Stimulated activated naive CD8-positive, alpha-beta T cell treated with anti-CD3 and anti-CD28 coated beads, Interleukin-15, amount 100 ng/mL, for 72 hours (primary cell): ENCODE data around the gene RPS6KL1.

Experiments
- ATAC-seq: fragments of 150-1000 bp; cut with Tn5 transposase; 2 replicates; pipeline ENCODE4 v1.10.0; 2021; ENCODE audit warnings: mild to moderate bottlenecking, moderate library complexity
- DNase-seq, 2 donors: peaks; one replicate each; pipeline ENCODE4 v3.0.0; 2021 to 2022
- H3K27ac Mint-ChIP-seq, 2 donors: one replicate each; pipeline ENCODE4 v1.8.0; 2022; ENCODE audit warnings: mild to moderate bottlenecking in 2 of 2, mixed read lengths in 2 of 2, moderate library complexity in 2 of 2
- H3K27me3 Mint-ChIP-seq: one replicate; pipeline ENCODE4 v1.8.0; 2022; ENCODE audit warnings: mixed read lengths
- H3K4me1 Mint-ChIP-seq: one replicate; pipeline ENCODE4 v1.8.0; 2022; ENCODE audit warnings: mild to moderate bottlenecking, mixed read lengths
- H3K4me3 Mint-ChIP-seq, 2 donors: one replicate each; pipeline ENCODE4 v1.8.0; 2022; ENCODE audit warnings: mild to moderate bottlenecking in 2 of 2, mixed read lengths in 2 of 2, moderate library complexity in 1 of 2
- H3K9me3 Mint-ChIP-seq, 2 donors: one replicate each; pipeline ENCODE4 v1.8.0; 2022; ENCODE audit warnings: mixed read lengths in 2 of 2

RPS6KL1 gene

GRCh38 chr14:74855945-74856344 lies 67.1 kb downstream of the RPS6KL1 start:
- no peaks in the 10 kb centered on the region for H3K27me3 Mint-ChIP-seq
- no peak overlapping the region for H3K4me3 Mint-ChIP-seq
- H3K4me1 Mint-ChIP-seq, result peaks cover 28% of the 10 kb centered on the region
- DNase-seq, result no peak
- no peaks in the 10 kb centered on the region for H3K9me3 Mint-ChIP-seq
- peak overlapping the region in 1 of 2 donors; percentile 80 for H3K27ac Mint-ChIP-seq
- ATAC-seq, result no peak

- Mint-ChIP-seq H3K9me3 (no peaks in the 10 kb centered on the region), H3K4me1 (peaks cover 23% of the 10 kb centered on the region), H3K27me3 (no peaks in the 10 kb centered on the region), H3K4me3 (no peak overlapping the region), H3K27ac (no peak overlapping the region)
- no peak for ATAC-seq
- DNase-seq, result no peak
Observed at GRCh38 chr14:74855021-74855420, 68.0 kb downstream of the RPS6KL1 start.
